IMR-90 (cell line): ENCODE data around the gene MYL11. TPM values are rescaled to one million over a fixed set of nuclear protein-coding genes. Genes with fewer than 3 reads are reported as not detected.
A peak's percentile ranks its signal among the peaks of the same experiment; 100 is the strongest.
"Not testable (repeated sequence)": the region's sequence is repeated elsewhere in the genome, so short reads cannot be mapped to it uniquely, and the experiment has no call there.

Source experiments
- ATAC-seq: fragments of 200-7000 bp; cut with Tn5 transposase; 2 replicates; pipeline ENCODE4 v1.9.1; 2020; ENCODE audit warnings: low read depth, mild to moderate bottlenecking, moderate library complexity
- BruUV-seq: library from RNA; stranded (reverse); fragments of 400-500 nt; replicated peaks from 2 replicates; lab custom pipeline; 2021; lab: Mats Ljungman, UMichigan
- CTCF ChIA-PET: fragments of 300-600 bp; formaldehyde crosslinking; extraction: SDS; loops from one replicate; lab custom pipeline; 2021; ENCODE audit warnings: antibody characterized with exemption; lab: Yijun Ruan, JAX
- POLR2A ChIA-PET: fragments of 300-600 bp; sonication (Branson Sonifier 250); formaldehyde crosslinking; loops from one replicate; lab custom pipeline; 2022; ENCODE audit warnings: antibody characterized with exemption; ENCODE audit not compliant: unreplicated experiment; lab: Charles Lee
- DNase-seq: peaks from one replicate; pipeline ENCODE4 v3.0.0; 2013
- H2AFZ ChIP-seq: replicated peaks from 2 replicates; pipeline ENCODE3; 2013; ENCODE audit warnings: low read length, mild to moderate bottlenecking; ENCODE audit not compliant: poor library complexity
- H2AK5ac ChIP-seq: 2 replicates; pipeline ENCODE4 v1.6.1; 2013; ENCODE audit warnings: low read depth, low read length, inconsistent platforms
- H2AK9ac ChIP-seq: replicated peaks from 2 replicates; pipeline ENCODE3; 2013; ENCODE audit warnings: mild to moderate bottlenecking, low read depth, low read length, moderate library complexity; ENCODE audit not compliant: poor library complexity
- H2BK120ac ChIP-seq: 2 replicates; pipeline ENCODE4 v1.6.1; 2013; ENCODE audit warnings: low read depth, low read length, inconsistent platforms
- H2BK15ac ChIP-seq: 3 replicates; pipeline ENCODE4 v1.6.1; 2013; ENCODE audit warnings: low read depth, low read length, inconsistent platforms
- H2BK20ac ChIP-seq: 2 replicates; pipeline ENCODE4 v1.6.1; 2013; ENCODE audit warnings: low read depth, mild to moderate bottlenecking, inconsistent platforms, low read length, moderate library complexity
- H2BK5ac ChIP-seq: 2 replicates; pipeline ENCODE4 v1.6.1; 2013; ENCODE audit warnings: mild to moderate bottlenecking, low read depth, low read length, inconsistent platforms; ENCODE audit not compliant: poor library complexity, severe bottlenecking
- H3K14ac ChIP-seq: replicated peaks from 2 replicates; pipeline ENCODE4 v1.6.1; 2013; ENCODE audit warnings: low read depth, low read length, inconsistent platforms
- H3K18ac ChIP-seq: 2 replicates; pipeline ENCODE4 v1.6.1; 2013; ENCODE audit warnings: low read depth, low read length, control low read depth
- H3K23ac ChIP-seq: 2 replicates; pipeline ENCODE4 v1.6.1; 2013; ENCODE audit warnings: low read depth, low read length, inconsistent platforms
- H3K27ac ChIP-seq: 2 replicates; pipeline ENCODE4 v1.5.1; 2013; ENCODE audit warnings: mild to moderate bottlenecking, control low read depth, low read length; ENCODE audit not compliant: insufficient read depth
- H3K27me3 ChIP-seq: 2 replicates; pipeline ENCODE4 v1.6.1; 2013; ENCODE audit warnings: low read length; ENCODE audit not compliant: control insufficient read depth, insufficient read depth
- H3K36me3 ChIP-seq: 2 replicates; pipeline ENCODE4 v1.6.1; 2013; ENCODE audit warnings: low read length, mixed read lengths; ENCODE audit not compliant: control insufficient read depth, insufficient read depth
- H3K4ac ChIP-seq: 2 replicates; pipeline ENCODE4 v1.6.1; 2013; ENCODE audit warnings: low read depth, low read length, inconsistent platforms
- H3K4me1 ChIP-seq: 2 replicates; pipeline ENCODE4 v1.6.1; 2013; ENCODE audit warnings: low read length, mixed read lengths; ENCODE audit not compliant: control insufficient read depth, insufficient read depth
- H3K4me2 ChIP-seq: 2 replicates; pipeline ENCODE4 v1.6.1; 2013; ENCODE audit warnings: low read depth, mild to moderate bottlenecking, control low read depth, low read length, moderate library complexity
- H3K4me3 ChIP-seq: 2 replicates; pipeline ENCODE4 v1.5.1; 2013; ENCODE audit warnings: low read depth, mild to moderate bottlenecking, control low read depth, low read length, moderate library complexity; ENCODE audit not compliant: insufficient read depth
- H3K56ac ChIP-seq: 2 replicates; pipeline ENCODE4 v1.6.1; 2013; ENCODE audit warnings: low read length, inconsistent platforms; ENCODE audit not compliant: insufficient read depth; ENCODE audit errors: extremely low read depth
- H3K79me1 ChIP-seq, 2 experiments: 2 replicates each; pipeline ENCODE4 v1.6.1; 2013; ENCODE audit warnings: low read length in 2 of 2, inconsistent platforms in 1 of 2, low read depth in 1 of 2
- H3K9ac ChIP-seq: 2 replicates; pipeline ENCODE4 v1.6.1; 2013; ENCODE audit warnings: low read depth, low read length, control low read depth
- H3K9me1 ChIP-seq: 2 replicates; pipeline ENCODE4 v1.6.1; 2013; ENCODE audit warnings: low read length, inconsistent platforms; ENCODE audit not compliant: insufficient read depth
- H3K9me3 ChIP-seq: 2 replicates; pipeline ENCODE4 v1.6.1; 2013; ENCODE audit warnings: low read length; ENCODE audit not compliant: control insufficient read depth, insufficient read depth
- H4K20me1 ChIP-seq: 2 replicates; pipeline ENCODE4 v1.6.1; 2013; ENCODE audit warnings: low read length, inconsistent platforms; ENCODE audit not compliant: insufficient read depth
- H4K5ac ChIP-seq: 2 replicates; pipeline ENCODE4 v1.6.1; 2013; ENCODE audit warnings: mild to moderate bottlenecking, low read depth, low read length, control low read depth
- H4K8ac ChIP-seq, 2 experiments: 2 replicates each; pipeline ENCODE4 v1.6.1; 2013; ENCODE audit warnings: low read depth in 2 of 2, low read length in 2 of 2, control low read depth in 1 of 2, inconsistent platforms in 1 of 2
- H4K91ac ChIP-seq: 2 replicates; pipeline ENCODE4 v1.6.1; 2013; ENCODE audit warnings: low read depth, low read length, inconsistent platforms; ENCODE audit not compliant: insufficient read depth
- ELK1 ChIP-seq: fragments of 150-350 bp; IDR thresholded peaks from 2 replicates; pipeline ENCODE4 v1.6.1; 2016; ENCODE audit warnings: low read depth, mild to moderate bottlenecking, low read length, moderate library complexity, borderline replicate concordance
- SMC3 ChIP-seq: fragments of 150-350 bp; IDR thresholded peaks from 2 replicates; pipeline ENCODE4 v1.6.1; 2016; ENCODE audit warnings: low read depth, mild to moderate bottlenecking, antibody characterized with exemption, low read length, moderate library complexity
- WGBS, 2 experiments: methylation state at CpG; one replicate each; pipeline versions ENCODE4 v1.1.5 to v1.1.7; 2013; ENCODE audit warnings: missing lambda C conversion rate in 2 of 2; ENCODE audit not compliant: insufficient read length in 1 of 2; ENCODE audit errors: extremely low coverage in 2 of 2; 5-methylcytosine and 5-hydroxymethylcytosine counted together
- dilution Hi-C: fragments of 300-500 bp; cut with HindIII; formaldehyde crosslinking; loops from one replicate; pipeline ENCODE4 v1.14.3; 2018; ENCODE audit warnings: low sequenced_read_pairs; ENCODE audit not compliant: unreplicated experiment
- in situ Hi-C: fragments of 300-500 bp; cut with MboI; formaldehyde crosslinking; loops from 3 replicates; pipeline ENCODE4 v1.14.3; 2019; ENCODE audit warnings: low sequenced_read_pairs, inconsistent platforms, mixed read lengths
- intact Hi-C: fragments of 100-400 bp; cut with micrococcal nuclease; formaldehyde crosslinking; loops from 2 replicates; pipeline ENCODE4 v1.10.0; 2022
- polyA plus RNA-seq, 3 experiments: library from polyadenylated mRNA; depleted of rRNA; stranded (reverse); fragments of >200 nt; gene quantifications; 2 replicates each; pipeline ENCODE4 v1.2.3, GENCODE V29; 2012; ENCODE audit warnings: low replicate concordance in 1 of 3
- total RNA-seq: library from RNA; depleted of rRNA; stranded (reverse); fragments of >200 nt; gene quantifications from 2 replicates; pipeline ENCODE4 v1.2.3, GENCODE V29; 2012

MYL11 gene
- total and polyA plus RNA-seq, 2 of the 4 experiments (the other 2 are of a cell fraction): 1.1 TPM; not detected in 1

GRCh38 chr16:30335598-30336474 lies 38.8 kb upstream of the MYL11 start:
- in situ Hi-C loops (no loop called here), intact Hi-C loops (no loop called here), dilution Hi-C loops (no loop called here)
- no TSS peak for BruUV-seq
- TF ChIP-seq ELK1: no peak
- no peak for TF ChIP-seq SMC3
- WGBS, 2 experiments: 33% methylated on average over 11 of the region's 17 CpGs; no CpG with 5 or more reads in 1 of the 2 experiments
- H3K27ac ChIP-seq: peak overlapping the region; percentile 38
- H3K18ac ChIP-seq: no peak overlapping the region
- no peak overlapping the region for H3K56ac ChIP-seq
- peaks cover 3 to 4% of the 10 kb centered on the region in 2 experiments; a peak in 2 of 4 replicates for H3K79me1 ChIP-seq
- H3K4me1 ChIP-seq: peaks cover 3% of the 10 kb centered on the region; the same call in 1 of the 2 replicates
- peak overlapping the region; percentile 44; the same call in 1 of the 2 replicates for H3K14ac ChIP-seq
- H2AFZ ChIP-seq: peak overlapping the region; percentile 80
- no peak overlapping the region; the same call in 1 of the 2 replicates for H2BK20ac ChIP-seq
- H3K27me3 ChIP-seq: no peaks in the 10 kb centered on the region
- H3K4me2 ChIP-seq: peak overlapping the region; percentile 87
- H3K9ac ChIP-seq: peak overlapping the region; percentile 44; the same call in 1 of the 2 replicates
- peak overlapping the region; percentile 13; the same call in 1 of the 2 replicates for H4K5ac ChIP-seq
- peak overlapping the region; percentile 74 to 82; a peak in 3 of 4 replicates for H4K8ac ChIP-seq
- no peak overlapping the region for H4K91ac ChIP-seq
- peak overlapping the region; percentile 35 for H2BK5ac ChIP-seq
- peak overlapping the region; percentile 64 for H3K4ac ChIP-seq
- peak overlapping the region; percentile 91 for H2AK9ac ChIP-seq
- H2BK120ac ChIP-seq: no peak overlapping the region
- H3K9me3 ChIP-seq: no peaks in the 10 kb centered on the region
- ATAC-seq: no peak
- no peaks in the 10 kb centered on the region for H3K36me3 ChIP-seq
- peaks cover 9% of the 10 kb centered on the region; the same call in 1 of the 2 replicates for H3K9me1 ChIP-seq
- H3K4me3 ChIP-seq: peak overlapping the region; percentile 61
- no peak for DNase-seq
- no peak overlapping the region for H2BK15ac ChIP-seq
- H2AK5ac ChIP-seq: no peak overlapping the region
- H4K20me1 ChIP-seq: no peaks in the 10 kb centered on the region
- H3K23ac ChIP-seq: peak overlapping the region; percentile 14; the same call in 1 of the 2 replicates
- CTCF ChIA-PET: interaction anchor here (1.0 kb wide), 1 partner anchor 74 kb away, joined by 3 read pairs; no protein-coding TSS in a partner anchor
- POLR2A ChIA-PET: no interaction called here

- H3K9me3 ChIP-seq, POLR2A ChIA-PET, intact Hi-C loops, H3K79me1 ChIP-seq, H2BK120ac ChIP-seq, H3K56ac ChIP-seq, H3K18ac ChIP-seq, H3K4me1 ChIP-seq, H4K5ac ChIP-seq, H3K9me1 ChIP-seq, H3K27ac ChIP-seq, H2AFZ ChIP-seq, BruUV-seq, H2BK15ac ChIP-seq, H2BK5ac ChIP-seq, dilution Hi-C loops, CTCF ChIA-PET, H4K8ac ChIP-seq, H3K9ac ChIP-seq, H3K4ac ChIP-seq, H3K27me3 ChIP-seq, H2BK20ac ChIP-seq, H4K91ac ChIP-seq, H3K4me2 ChIP-seq, H2AK9ac ChIP-seq, H3K14ac ChIP-seq, DNase-seq, H3K23ac ChIP-seq, ATAC-seq, H2AK5ac ChIP-seq, H4K20me1 ChIP-seq, H3K4me3 ChIP-seq, in situ Hi-C loops, H3K36me3 ChIP-seq: not testable (repeated sequence)
- WGBS, 2 experiments: 90% methylated on average over 2 of the region's 10 CpGs; no CpG with 5 or more reads in 1 of the 2 experiments
Measured at GRCh38 chr16:30337964-30338357, 36.6 kb upstream of the MYL11 start.
